HG03520 (cell line): Measurements from ENCODE around the gene ARMC12.

Experiments
- ATAC-seq: cut with Tn5 transposase; IDR thresholded peaks from one replicate; pipeline ENCODE4 v1.9.1; 2021; ENCODE audit warnings: mild to moderate bottlenecking, moderate library complexity; ENCODE audit not compliant: unreplicated experiment

The ARMC12 gene

DNA sequence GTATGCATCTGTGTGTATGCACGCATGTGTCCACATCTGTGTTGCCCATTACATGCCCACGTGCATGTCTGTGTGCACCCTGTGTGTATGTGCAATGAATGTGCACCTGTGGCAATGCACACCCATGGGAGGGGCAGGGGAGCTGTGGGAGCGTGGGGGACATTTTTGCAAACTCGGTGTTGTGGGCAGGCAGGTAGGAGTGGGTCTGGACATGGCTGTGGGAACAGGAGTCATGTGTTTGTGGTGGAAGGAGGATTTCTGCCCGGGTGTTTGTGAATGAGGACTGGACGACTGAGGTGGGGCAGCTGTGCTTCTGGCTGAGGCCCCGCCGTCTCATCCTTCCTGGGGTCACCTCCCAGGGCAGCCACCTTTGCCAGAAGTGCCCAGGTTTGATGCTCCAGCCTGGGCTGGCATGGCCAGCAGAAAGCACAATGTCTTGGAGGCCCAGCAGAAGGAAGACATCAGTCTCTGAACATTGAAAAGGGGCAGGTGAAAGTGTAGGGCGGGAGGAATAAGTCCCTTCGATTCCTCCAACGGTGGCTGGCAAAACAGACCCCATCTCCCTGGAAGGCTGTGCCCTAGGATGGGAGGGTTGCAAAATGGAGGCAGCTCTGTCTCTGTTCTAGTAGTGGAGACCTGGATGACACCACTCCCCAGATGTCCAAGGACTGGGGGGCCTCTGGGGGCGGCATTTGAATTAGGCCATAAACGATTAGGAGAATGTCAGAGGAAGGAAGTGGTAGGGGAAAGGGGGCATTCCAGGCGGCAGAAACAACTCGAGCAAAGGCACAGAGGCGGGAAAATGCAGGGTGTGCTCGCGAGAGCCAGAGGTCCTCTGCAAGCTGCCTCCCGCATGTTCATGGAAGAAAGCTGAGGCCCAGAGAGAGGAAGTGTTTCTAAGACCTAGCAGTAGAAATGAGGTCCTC, 19.1 kb upstream of the ARMC12 start:
- ATAC-seq: no peak

DNA sequence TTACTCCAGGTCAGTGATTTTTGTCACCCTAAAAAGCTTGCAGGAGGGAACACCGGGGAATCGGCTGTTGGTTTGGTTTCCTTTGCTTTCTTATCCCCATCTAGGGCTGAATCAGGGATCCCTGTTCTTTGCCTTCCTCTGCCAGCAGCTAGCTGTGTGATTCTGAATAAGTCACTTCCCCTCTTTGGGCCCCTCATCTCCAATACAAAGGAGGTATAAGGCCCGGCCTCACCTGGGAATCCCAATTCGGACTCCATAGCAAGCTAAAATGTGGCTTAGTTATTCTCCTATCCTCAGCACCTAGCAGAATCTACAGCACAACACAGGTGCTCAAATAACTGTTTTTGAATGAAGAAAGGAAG, 18.5 kb upstream of the ARMC12 start:
- no peak for ATAC-seq

DNA sequence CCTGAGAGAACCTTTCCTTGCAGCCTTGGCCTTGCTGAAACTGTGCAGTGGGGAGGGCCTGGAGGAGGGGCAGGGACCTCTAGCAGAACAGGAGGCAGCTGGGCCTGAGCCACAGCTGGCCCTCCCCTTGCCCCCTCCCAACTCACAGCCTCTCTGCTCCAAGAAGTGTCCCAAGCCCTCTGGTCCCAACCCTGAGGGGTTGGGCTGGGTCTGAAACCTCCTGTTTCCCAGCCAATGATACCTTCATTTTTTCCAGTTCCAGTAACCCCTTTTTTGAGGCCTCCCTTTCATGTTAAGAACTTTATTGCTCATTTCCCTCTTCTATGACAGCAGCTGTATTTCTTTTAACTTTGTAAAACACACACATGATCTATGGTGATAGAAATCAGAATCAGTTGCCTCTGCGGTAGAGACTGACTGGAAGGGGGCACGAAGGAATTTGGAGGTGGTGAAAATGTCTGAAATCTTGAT, 17.9 kb upstream of the ARMC12 start:
- ATAC-seq: no peak

GRCh38 chr6:35719404-35719829, 17.4 kb upstream of the ARMC12 start:
- no peak for ATAC-seq

GRCh38 chr6:35719830-35720733, 16.8 kb upstream of the ARMC12 start:
- ATAC-seq: no peak

DNA sequence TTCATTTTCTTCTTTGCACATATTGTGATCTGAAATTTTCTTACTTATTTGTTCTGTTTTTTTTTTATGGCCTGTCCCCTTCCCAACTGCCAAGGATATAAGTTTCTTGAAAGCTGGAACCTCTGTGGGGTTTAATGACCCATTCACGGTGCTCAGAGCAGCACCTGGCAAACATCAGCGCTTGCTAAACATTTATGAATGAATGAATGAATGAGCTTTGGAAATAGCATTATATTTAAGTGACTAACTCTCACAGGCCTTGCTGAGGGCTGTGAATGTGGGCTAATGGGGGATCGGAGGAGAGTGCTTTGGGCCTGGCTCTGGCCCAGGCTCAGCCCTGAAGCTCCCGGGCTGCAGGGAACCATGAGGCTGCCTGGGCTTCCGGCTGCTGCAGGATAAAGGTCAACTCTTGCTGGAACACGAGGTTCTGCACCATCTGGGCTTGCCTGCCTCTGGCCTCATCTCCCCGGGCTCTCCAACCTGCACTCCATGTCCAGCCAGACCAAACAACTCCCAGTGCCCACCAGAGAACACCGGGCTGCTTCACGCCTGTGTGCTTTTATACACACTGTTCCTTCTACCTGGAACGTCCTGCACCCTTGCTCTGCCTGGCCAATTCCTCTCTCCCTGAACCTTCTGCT, 14.6 kb upstream of the ARMC12 start:
- no peak for ATAC-seq

- no peak for ATAC-seq
Observed at GRCh38 chr6:35723587-35723986, 13.2 kb upstream of the ARMC12 start.

GRCh38 chr6:35724059-35724458, 12.8 kb upstream of the ARMC12 start:
- ATAC-seq: no peak

DNA sequence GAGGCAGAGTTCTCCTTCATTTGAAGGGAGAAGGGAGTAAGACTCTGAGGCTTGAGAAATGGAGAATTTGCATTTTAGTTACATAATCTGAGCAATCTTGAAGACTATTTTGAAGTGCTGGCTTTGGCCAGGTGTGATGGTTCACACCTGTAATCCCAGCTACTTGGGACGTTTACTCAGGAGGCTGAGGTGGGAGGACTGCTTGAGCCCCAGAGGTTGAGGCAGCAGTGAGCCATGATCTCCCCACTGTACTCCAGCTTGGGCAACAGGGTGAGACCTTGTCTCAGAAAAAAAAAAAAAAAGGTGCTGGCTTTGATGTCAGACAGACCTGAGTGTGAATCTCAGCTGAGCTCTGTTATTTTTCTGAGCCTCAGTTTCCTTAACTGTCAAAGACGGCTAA, 12.4 kb upstream of the ARMC12 start:
- ATAC-seq: no peak

- no peak for ATAC-seq
Observed at GRCh38 chr6:35725081-35725708, 11.6 kb upstream of the ARMC12 start.

GRCh38 chr6:35725721-35726438, 11.0 kb upstream of the ARMC12 start:
- no peak for ATAC-seq

DNA sequence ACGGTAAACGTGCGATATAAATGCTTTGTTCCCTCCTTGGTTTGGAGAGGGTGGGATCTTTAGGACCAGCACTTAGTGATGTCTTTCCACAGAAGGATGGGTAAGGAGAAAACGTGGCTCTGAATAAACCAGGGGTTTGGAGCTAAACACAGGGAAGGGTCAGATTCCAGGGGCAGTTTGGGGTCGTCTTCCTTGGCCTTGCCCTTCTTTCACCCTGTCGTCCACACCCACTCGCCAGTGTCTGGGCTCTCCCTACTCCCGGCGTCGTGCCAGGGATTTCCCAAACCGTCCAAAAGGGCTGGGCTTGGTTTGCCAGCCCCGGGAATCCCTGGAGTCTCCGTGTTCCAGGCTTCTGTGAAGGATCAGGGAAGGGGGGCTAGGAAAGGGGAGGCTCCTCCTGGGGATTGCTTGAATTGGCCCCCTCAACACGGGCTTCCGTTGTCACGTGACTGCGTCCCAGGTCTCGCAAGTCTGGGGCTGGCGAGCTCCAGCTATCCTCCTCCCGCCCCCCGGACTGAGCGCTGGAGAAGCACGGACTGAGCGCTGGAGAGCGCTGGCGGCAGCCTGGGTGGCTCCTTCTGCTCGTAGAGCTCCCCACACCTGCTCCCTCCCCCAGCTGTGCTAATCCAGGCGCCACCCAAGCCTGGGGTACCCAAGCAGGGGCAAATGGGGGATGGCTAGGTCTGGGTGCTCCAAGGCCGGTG, 9.4 kb upstream of the ARMC12 start:
- ATAC-seq: peak; percentile 15

GRCh38 chr6:35727935-35728682, 8.7 kb upstream of the ARMC12 start:
- peak; percentile 41 for ATAC-seq

- ATAC-seq: no peak
Observed at GRCh38 chr6:35728683-35729678, 7.9 kb upstream of the ARMC12 start.

GRCh38 chr6:35729722-35730121, 7.1 kb upstream of the ARMC12 start:
- ATAC-seq: no peak

- ATAC-seq: no peak
Observed at GRCh38 chr6:35730745-35731413, 6.0 kb upstream of the ARMC12 start.

- ATAC-seq: peak; percentile 37
Observed at GRCh38 chr6:35731414-35731735, 5.5 kb upstream of the ARMC12 start.
